ENCODE data around the gene SMC1A.

Gene SMC1A

DNA sequence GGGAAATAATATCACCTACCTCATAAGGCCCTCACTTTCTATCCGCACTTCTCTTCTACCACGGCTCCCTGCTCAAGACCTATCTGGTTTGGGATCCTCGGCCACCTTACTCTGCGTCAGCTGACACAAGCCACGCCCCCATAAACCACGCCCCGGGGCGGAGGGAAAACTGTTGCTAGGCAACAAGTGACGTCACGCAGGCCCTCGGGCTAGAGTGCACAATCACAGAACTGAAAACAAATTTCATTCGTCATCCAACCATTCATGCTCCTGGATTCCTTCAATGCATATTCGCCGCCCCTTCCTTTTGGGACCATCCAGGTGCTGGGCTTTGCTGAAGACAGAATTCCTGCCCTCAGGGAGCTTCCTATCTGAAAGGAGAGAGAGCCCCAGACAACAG, 66.3 kb downstream of the SMC1A start:
- Histone ChIP-seq H3K9me3 (replicated peaks; ENCODE audit: insufficient read depth, low read length) (no peaks in the 10 kb centered on the region), H3K9me2 (replicated peaks; ENCODE audit: insufficient read depth, low read length) (no peaks in the 10 kb centered on the region), H3K9ac (ENCODE audit: low read length) (no peak overlapping the region), H3K79me2 (ENCODE audit: low read length) (no peaks in the 10 kb centered on the region), H3K27ac (ENCODE audit: low read length) (no peak overlapping the region), H4K20me1 (ENCODE audit: insufficient read depth, low read length) (no peaks in the 10 kb centered on the region), H3K4me1 (ENCODE audit: low read length) (no peaks in the 10 kb centered on the region), H3K36me3 (replicated peaks; ENCODE audit: insufficient read depth, low read length) (no peaks in the 10 kb centered on the region), H2AFZ (ENCODE audit: low read length) (no peak overlapping the region), H3K4me2 (ENCODE audit: low read depth, low read length) (no peak overlapping the region), H3K27me3 (replicated peaks; ENCODE audit: insufficient read depth, low read length) (no peaks in the 10 kb centered on the region), H3K4me3 (ENCODE audit: low read length) (no peak overlapping the region), H3F3A (ENCODE audit: insufficient read depth, low read length) (no peaks in the 10 kb centered on the region)
- no peak for DNase-seq
- TF ChIP-seq EZH2 (optimal IDR thresholded peaks at IDR 0.05; ENCODE audit: low read depth, low read length) = no peak
- TF ChIP-seq, protein P1, sequence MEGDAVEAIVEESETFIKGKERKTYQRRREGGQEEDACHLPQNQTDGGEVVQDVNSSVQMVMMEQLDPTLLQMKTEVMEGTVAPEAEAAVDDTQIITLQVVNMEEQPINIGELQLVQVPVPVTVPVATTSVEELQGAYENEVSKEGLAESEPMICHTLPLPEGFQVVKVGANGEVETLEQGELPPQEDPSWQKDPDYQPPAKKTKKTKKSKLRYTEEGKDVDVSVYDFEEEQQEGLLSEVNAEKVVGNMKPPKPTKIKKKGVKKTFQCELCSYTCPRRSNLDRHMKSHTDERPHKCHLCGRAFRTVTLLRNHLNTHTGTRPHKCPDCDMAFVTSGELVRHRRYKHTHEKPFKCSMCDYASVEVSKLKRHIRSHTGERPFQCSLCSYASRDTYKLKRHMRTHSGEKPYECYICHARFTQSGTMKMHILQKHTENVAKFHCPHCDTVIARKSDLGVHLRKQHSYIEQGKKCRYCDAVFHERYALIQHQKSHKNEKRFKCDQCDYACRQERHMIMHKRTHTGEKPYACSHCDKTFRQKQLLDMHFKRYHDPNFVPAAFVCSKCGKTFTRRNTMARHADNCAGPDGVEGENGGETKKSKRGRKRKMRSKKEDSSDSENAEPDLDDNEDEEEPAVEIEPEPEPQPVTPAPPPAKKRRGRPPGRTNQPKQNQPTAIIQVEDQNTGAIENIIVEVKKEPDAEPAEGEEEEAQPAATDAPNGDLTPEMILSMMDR (IDR thresholded peaks at IDR 0.05; ENCODE audit: low read length) = no peak
- TF ChIP-seq EZH2phosphoT487 (IDR thresholded peaks at IDR 0.05; ENCODE audit: low read length) = no peak

DNA sequence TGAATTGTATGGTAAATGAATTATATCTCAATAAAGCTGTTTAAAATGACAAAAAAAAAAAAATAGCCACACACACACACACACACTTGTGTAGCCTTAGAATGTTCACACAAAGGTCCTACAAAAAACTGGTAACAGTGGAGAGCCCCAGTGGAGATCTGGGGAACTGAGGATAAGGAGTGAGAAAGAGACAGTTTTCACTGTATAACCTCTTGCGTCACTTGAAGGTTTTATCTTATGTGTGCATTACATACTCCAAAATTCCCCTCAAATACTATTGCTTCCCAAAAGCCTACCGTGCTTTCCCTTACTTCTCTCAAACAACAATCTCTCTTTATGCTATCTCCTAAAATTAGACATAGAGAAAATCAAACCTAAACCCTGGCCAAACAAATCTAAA, 67.8 kb downstream of the SMC1A start:
- Histone ChIP-seq H3K27me3 (replicated peaks; ENCODE audit: insufficient read depth, low read length) (no peaks in the 10 kb centered on the region), H3K9me2 (replicated peaks; ENCODE audit: insufficient read depth, low read length) (no peaks in the 10 kb centered on the region)
- TF ChIP-seq EZH2 (optimal IDR thresholded peaks at IDR 0.05; ENCODE audit: low read depth, low read length) (no peak), EZH2phosphoT487 (IDR thresholded peaks at IDR 0.05; ENCODE audit: low read length) (no peak)
- TF ChIP-seq, protein P1 (IDR thresholded peaks at IDR 0.05; ENCODE audit: low read length) = no peak

DNA sequence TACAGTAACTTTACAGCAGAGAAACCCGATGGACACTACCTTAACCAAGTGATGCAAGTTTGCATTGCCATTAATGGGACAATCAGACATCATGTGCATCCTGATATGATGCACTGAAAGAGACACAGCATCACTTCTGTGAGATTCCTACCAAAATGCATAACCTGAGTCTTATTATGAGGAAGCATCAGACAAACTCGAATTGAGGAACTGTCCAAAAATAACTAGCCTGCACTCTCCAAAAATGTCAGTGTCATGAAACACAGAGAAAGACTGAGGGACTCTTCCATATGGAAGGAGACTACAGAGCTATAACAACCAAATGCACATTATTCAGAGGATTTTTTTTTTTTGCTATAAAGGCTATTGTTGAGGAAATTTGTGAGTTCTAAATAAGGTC, 74.5 kb downstream of the SMC1A start:
- no peak for DNase-seq
- no peaks in the 10 kb centered on the region for H3K4me1 ChIP-seq (ENCODE audit: low read length)
- no peaks in the 10 kb centered on the region for H3K9me2 ChIP-seq (replicated peaks; ENCODE audit: insufficient read depth, low read length)
- H3K9me3 ChIP-seq (replicated peaks; ENCODE audit: insufficient read depth, low read length) = no peaks in the 10 kb centered on the region
- no peaks in the 10 kb centered on the region for H3F3A ChIP-seq (ENCODE audit: insufficient read depth, low read length)
- no peaks in the 10 kb centered on the region for H4K20me1 ChIP-seq (ENCODE audit: insufficient read depth, low read length)
- no peak overlapping the region for H3K4me2 ChIP-seq (ENCODE audit: low read depth, low read length)
- H3K36me3 ChIP-seq (replicated peaks; ENCODE audit: insufficient read depth, low read length) = no peaks in the 10 kb centered on the region
- H3K4me3 ChIP-seq (ENCODE audit: low read length) = no peak overlapping the region
- no peak overlapping the region for H3K27ac ChIP-seq (ENCODE audit: low read length)
- no peaks in the 10 kb centered on the region for H3K27me3 ChIP-seq (replicated peaks; ENCODE audit: insufficient read depth, low read length)
- no peak overlapping the region for H2AFZ ChIP-seq (ENCODE audit: low read length)
- H3K9ac ChIP-seq (ENCODE audit: low read length) = no peak overlapping the region
- no peaks in the 10 kb centered on the region for H3K79me2 ChIP-seq (ENCODE audit: low read length)
- TF ChIP-seq, protein P1 (IDR thresholded peaks at IDR 0.05; ENCODE audit: low read length) = no peak
- TF ChIP-seq EZH2phosphoT487 (IDR thresholded peaks at IDR 0.05; ENCODE audit: low read length) = no peak
- TF ChIP-seq EZH2 (optimal IDR thresholded peaks at IDR 0.05; ENCODE audit: low read depth, low read length) = no peak

More for the DNA sequence above, 67.8 kb downstream of the SMC1A start:
- Histone ChIP-seq H3K36me3 (replicated peaks; ENCODE audit: insufficient read depth, low read length) (no peaks in the 10 kb centered on the region), H2AFZ (ENCODE audit: low read length) (no peak overlapping the region), H3K4me2 (ENCODE audit: low read depth, low read length) (no peak overlapping the region), H3K4me1 (ENCODE audit: low read length) (no peaks in the 10 kb centered on the region), H3K4me3 (ENCODE audit: low read length) (no peak overlapping the region), H3K9ac (ENCODE audit: low read length) (no peak overlapping the region), H3F3A (ENCODE audit: insufficient read depth, low read length) (no peaks in the 10 kb centered on the region), H3K79me2 (ENCODE audit: low read length) (no peaks in the 10 kb centered on the region), H4K20me1 (ENCODE audit: insufficient read depth, low read length) (no peaks in the 10 kb centered on the region), H3K27ac (ENCODE audit: low read length) (no peak overlapping the region), H3K9me3 (replicated peaks; ENCODE audit: insufficient read depth, low read length) (no peaks in the 10 kb centered on the region)
- no peak for DNase-seq

All from MM.1S (cell line).